Hepatocyte (in vitro differentiated cells): ENCODE results near the gene TRIM7.

Source experiments
- CTCF ChIP-seq: fragments of 200-600 bp; sonication (generic); IDR thresholded peaks from 2 replicates; pipeline ENCODE4 v1.5.1; 2016; ENCODE audit warnings: antibody characterized with exemption, mild to moderate bottlenecking; ENCODE audit not compliant: poor library complexity
- EZH2 ChIP-seq: fragments of 200-600 bp; sonication (generic); IDR thresholded peaks from 2 replicates; pipeline ENCODE4 v1.6.1; 2016; ENCODE audit warnings: antibody characterized with exemption, mild to moderate bottlenecking, borderline replicate concordance
- EZH2phosphoT487 ChIP-seq: fragments of 200-600 bp; sonication (generic); IDR thresholded peaks from one replicate; pipeline ENCODE4 v1.6.1; 2018; ENCODE audit warnings: antibody characterized with exemption, mild to moderate bottlenecking, low read depth, moderate library complexity; ENCODE audit not compliant: unreplicated experiment, severe bottlenecking

GRCh38 chr5:181189363-181189961 lies 15.5 kb downstream of the TRIM7 start:
- no peak for TF ChIP-seq CTCF
- no peak for TF ChIP-seq EZH2
- TF ChIP-seq EZH2phosphoT487, result no peak
